Renal pelvis (tissue), 4 donors: ENCODE results near the gene ATXN7L3. TPM values are rescaled to one million over a fixed set of nuclear protein-coding genes. Genes with fewer than 3 reads are reported as not detected.

Experiments
- DNase-seq: peaks from one replicate; pipeline ENCODE4 v3.0.0-alpha.2; 2013
- polyA plus RNA-seq, 3 donors: library from polyadenylated mRNA; unstranded; fragments of 120-200 nt; gene quantifications; one replicate each; pipeline ENCODE4 v1.2.1, GENCODE V29; 2013; ENCODE audit not compliant: insufficient read length in 3 of 3

The ATXN7L3 gene
- polyA plus RNA-seq, 3 donors, result 62.8 to 76.8 (median 64.6) TPM

GRCh38 chr17:44219616-44220212 lies 20.0 kb upstream of the ATXN7L3 start, which contains the start of gene UBTF:
UBTF (minus strand) TSS chr17:44219675; CDS start chr17:44218229, 1,446 bp downstream.
- DNase-seq, result peak; percentile 79

- DNase-seq, result peak; percentile 60
Observed at GRCh38 chr17:44219108-44219615, 19.5 kb upstream of the ATXN7L3 start.

- peak; percentile 91 for DNase-seq
Observed at GRCh38 chr17:44218344-44219107, 18.8 kb upstream of the ATXN7L3 start.

GRCh38 chr17:44217738-44218343 lies 18.2 kb upstream of the ATXN7L3 start:
- no peak for DNase-seq

- DNase-seq, result no peak
Observed at GRCh38 chr17:44216694-44217093, 17.0 kb upstream of the ATXN7L3 start.

- no peak for DNase-seq
Observed at GRCh38 chr17:44216173-44216572, 16.5 kb upstream of the ATXN7L3 start.

GRCh38 chr17:44214896-44215295 lies 15.2 kb upstream of the ATXN7L3 start:
- no peak for DNase-seq

- no peak for DNase-seq
Observed at GRCh38 chr17:44214230-44214494, 14.5 kb upstream of the ATXN7L3 start.

GRCh38 chr17:44213403-44214229 lies 13.9 kb upstream of the ATXN7L3 start:
- DNase-seq, result no peak

GRCh38 chr17:44212507-44213402 lies 13.1 kb upstream of the ATXN7L3 start:
- no peak for DNase-seq

- no peak for DNase-seq
Observed at GRCh38 chr17:44211281-44212265, 11.9 kb upstream of the ATXN7L3 start.

- DNase-seq, result peak; percentile 79
Observed at GRCh38 chr17:44210342-44211192, 10.9 kb upstream of the ATXN7L3 start.

GRCh38 chr17:44209786-44210341 lies 10.2 kb upstream of the ATXN7L3 start:
- DNase-seq, result no peak

GRCh38 chr17:44207743-44208142 lies 8.1 kb upstream of the ATXN7L3 start:
- DNase-seq, result no peak

GRCh38 chr17:44207319-44207718 lies 7.6 kb upstream of the ATXN7L3 start:
- no peak for DNase-seq

GRCh38 chr17:44206825-44207155 lies 7.1 kb upstream of the ATXN7L3 start:
- DNase-seq, result no peak

- no peak for DNase-seq
Observed at GRCh38 chr17:44205962-44206824, 6.5 kb upstream of the ATXN7L3 start.

GRCh38 chr17:44204441-44204882 lies 4.8 kb upstream of the ATXN7L3 start:
- DNase-seq, result no peak
